Activated CD8-positive, alpha-beta T cell treated with anti-CD3 and anti-CD28 coated beads for 36 hours (primary cell): ENCODE data around the gene VSIG8. TPM values are rescaled to one million over a fixed set of nuclear protein-coding genes. Genes with fewer than 3 reads are reported as not detected.

Experiments used
- ATAC-seq: fragments of 200-7000 bp; cut with Tn5 transposase; one replicate; pipeline ENCODE4 v1.10.0; 2021; ENCODE audit warnings: mild to moderate bottlenecking, moderate library complexity
- CTCF ChIA-PET: fragments of 350-600 bp; sonication (Branson Sonifier 250); formaldehyde crosslinking; loops from one replicate; lab custom pipeline; 2021; ENCODE audit warnings: antibody characterized with exemption; lab: Charles Lee
- POLR2A ChIA-PET: fragments of 350-600 bp; sonication (Branson Sonifier 250); formaldehyde crosslinking; loops from one replicate; lab custom pipeline; 2021; ENCODE audit warnings: antibody characterized with exemption; lab: Charles Lee
- DNase-seq: peaks from one replicate; pipeline ENCODE4 v3.0.0-alpha.2; 2020
- H3K27ac Mint-ChIP-seq: one replicate; pipeline ENCODE4 v1.8.0; 2021; ENCODE audit warnings: mild to moderate bottlenecking, mixed read lengths
- H3K27me3 Mint-ChIP-seq: one replicate; pipeline ENCODE4 v1.8.0; 2021; ENCODE audit warnings: mixed read lengths
- H3K36me3 Mint-ChIP-seq: one replicate; pipeline ENCODE4 v1.8.0; 2021; ENCODE audit warnings: low read depth, mixed read lengths
- H3K4me1 Mint-ChIP-seq: one replicate; pipeline ENCODE4 v1.8.0; 2021; ENCODE audit warnings: low read depth, mixed read lengths
- H3K4me3 Mint-ChIP-seq: one replicate; pipeline ENCODE4 v1.8.0; 2021; ENCODE audit warnings: mild to moderate bottlenecking, moderate library complexity, mixed read lengths
- H3K9me3 Mint-ChIP-seq: one replicate; pipeline ENCODE4 v1.8.0; 2021; ENCODE audit warnings: mixed read lengths
- CTCF ChIP-seq: fragments of 200-600 bp; IDR thresholded peaks from one replicate; pipeline ENCODE4 v1.8.0; 2022; ENCODE audit warnings: antibody characterized with exemption, mild to moderate bottlenecking
- intact Hi-C: fragments of 100-400 bp; cut with micrococcal nuclease; formaldehyde crosslinking; loops from one replicate; pipeline ENCODE4 v1.10.0; 2022
- total RNA-seq, 2 experiments: library from RNA; stranded (reverse); gene quantifications; one replicate each; pipeline ENCODE4 v1.2.3, GENCODE V29; 2021

VSIG8 gene
- total RNA-seq, 2 experiments from 2014 or later: not detected

GRCh38 chr1:159867664-159868026 is 5.2 kb upstream of the VSIG8 start:
- no peak overlapping the region for H3K4me3 Mint-ChIP-seq
- peaks cover 20% of the 10 kb centered on the region for H3K4me1 Mint-ChIP-seq
- DNase-seq (no peak), ATAC-seq (no peak)
- no peaks in the 10 kb centered on the region for H3K36me3 Mint-ChIP-seq
- ChIA-PET POLR2A (interaction anchor here (1.5 kb wide), 1 partner anchor 53 kb away, joined by 3 read pairs; no protein-coding TSS in a partner anchor), CTCF (interaction anchor here (0.5 kb wide), 1 partner anchor 23 kb away, joined by 3 read pairs; no protein-coding TSS in a partner anchor)
- H3K9me3 Mint-ChIP-seq: no peaks in the 10 kb centered on the region
- TF ChIP-seq CTCF: no peak
- H3K27me3 Mint-ChIP-seq: peaks cover 3% of the 10 kb centered on the region
- no peak overlapping the region for H3K27ac Mint-ChIP-seq
- intact Hi-C loops: no loop called here

GRCh38 chr1:159866905-159867663 is 4.6 kb upstream of the VSIG8 start:
- intact Hi-C loops: no loop called here
- peaks cover 20% of the 10 kb centered on the region for H3K4me1 Mint-ChIP-seq
- DNase-seq (no peak), ATAC-seq (no peak)
- peaks cover 3% of the 10 kb centered on the region for H3K27me3 Mint-ChIP-seq
- ChIA-PET CTCF (interaction anchor here (0.5 to 1.8 kb wide), 4 partner anchors 9 to 68 kb away, joined by 3 to 5 read pairs (median 4); no protein-coding TSS in a partner anchor), POLR2A (interaction anchor here (1.5 kb wide), 1 partner anchor 54 kb away, joined by 3 read pairs; no protein-coding TSS in a partner anchor)
- H3K36me3 Mint-ChIP-seq: no peaks in the 10 kb centered on the region
- H3K27ac Mint-ChIP-seq: no peak overlapping the region
- TF ChIP-seq CTCF: no peak
- no peaks in the 10 kb centered on the region for H3K9me3 Mint-ChIP-seq
- no peak overlapping the region for H3K4me3 Mint-ChIP-seq

GRCh38 chr1:159866066-159866465 is 3.6 kb upstream of the VSIG8 start:
- Mint-ChIP-seq H3K9me3 (no peaks in the 10 kb centered on the region), H3K4me1 (peaks cover 20% of the 10 kb centered on the region), H3K4me3 (no peak overlapping the region), H3K27me3 (no peaks in the 10 kb centered on the region), H3K36me3 (no peaks in the 10 kb centered on the region), H3K27ac (no peak overlapping the region)
- ATAC-seq (no peak), DNase-seq (no peak)
- intact Hi-C loops: no loop called here
- no peak for TF ChIP-seq CTCF
- ChIA-PET CTCF (interaction anchor here (1.1 to 1.8 kb wide), 3 partner anchors 10 to 25 kb away, joined by 3 to 5 read pairs (median 4); no protein-coding TSS in a partner anchor), POLR2A (no interaction called here)

- POLR2A ChIA-PET: no interaction called here
- H3K27ac Mint-ChIP-seq: no peak overlapping the region
- H3K9me3 Mint-ChIP-seq: no peaks in the 10 kb centered on the region
- no peak for DNase-seq
- H3K4me3 Mint-ChIP-seq: no peak overlapping the region
- CTCF ChIA-PET: interaction anchor here (0.7 to 1.3 kb wide), 2 partner anchors 27 to 50 kb away, joined by 3 to 4 read pairs; no protein-coding TSS in a partner anchor
- no peaks in the 10 kb centered on the region for H3K36me3 Mint-ChIP-seq
- no peak for ATAC-seq
- no peaks in the 10 kb centered on the region for H3K27me3 Mint-ChIP-seq
- no peak for TF ChIP-seq CTCF
- H3K4me1 Mint-ChIP-seq: peaks cover 20% of the 10 kb centered on the region
- intact Hi-C loops: no loop called here
Observed at GRCh38 chr1:159864262-159864661, 1.8 kb upstream of the VSIG8 start.

- no peaks in the 10 kb centered on the region for H3K27me3 Mint-ChIP-seq
- no peak overlapping the region for H3K27ac Mint-ChIP-seq
- intact Hi-C loops: no loop called here
- ChIA-PET POLR2A (interaction anchor here (0.6 kb wide), 1 partner anchor 49 kb away, joined by 3 read pairs; no protein-coding TSS in a partner anchor), CTCF (interaction anchor here (1.2 kb wide), 1 partner anchor 29 kb away, joined by 4 read pairs; no protein-coding TSS in a partner anchor)
- no peaks in the 10 kb centered on the region for H3K36me3 Mint-ChIP-seq
- ATAC-seq (no peak), DNase-seq (no peak)
- no peak overlapping the region for H3K4me3 Mint-ChIP-seq
- H3K4me1 Mint-ChIP-seq: peaks cover 9% of the 10 kb centered on the region
- H3K9me3 Mint-ChIP-seq: no peaks in the 10 kb centered on the region
- TF ChIP-seq CTCF: no peak
Observed at GRCh38 chr1:159862031-159862430, 426 bp downstream of the VSIG8 start.
